DND-41 (cell line): ENCODE measurements around the gene MBP.

Experiments
- ATAC-seq: fragments of 200-7000 bp; cut with Tn5 transposase; 3 replicates; pipeline ENCODE4 v1.9.1; 2021; ENCODE audit warnings: low read depth; ENCODE audit not compliant: insufficient read depth
- DNase-seq: peaks from one replicate; pipeline ENCODE4 v3.0.0-alpha.2; 2020
- H2AFZ ChIP-seq: 2 replicates; pipeline ENCODE4 v1.6.0; 2012; ENCODE audit warnings: low read depth, low read length
- H3K27ac ChIP-seq: 2 replicates; pipeline ENCODE4 v1.5.1; 2012; ENCODE audit warnings: low read length, inconsistent platforms
- H3K27me3 ChIP-seq: fragments of 200-600 bp; sonication (generic); 2 replicates; pipeline ENCODE4 v1.6.0; 2012; ENCODE audit warnings: low read length, mild to moderate bottlenecking, inconsistent platforms; ENCODE audit not compliant: insufficient read depth, poor library complexity
- H3K36me3 ChIP-seq: 2 replicates; pipeline ENCODE4 v1.5.1; 2012; ENCODE audit warnings: low read length, inconsistent platforms; ENCODE audit not compliant: insufficient read depth
- H3K4me1 ChIP-seq: 2 replicates; pipeline ENCODE4 v1.5.1; 2012; ENCODE audit warnings: mild to moderate bottlenecking, low read length; ENCODE audit not compliant: insufficient read depth
- H3K4me2 ChIP-seq: 2 replicates; pipeline ENCODE4 v1.6.0; 2012; ENCODE audit warnings: mild to moderate bottlenecking, moderate library complexity, low read length, inconsistent platforms; ENCODE audit not compliant: insufficient read depth
- H3K4me3 ChIP-seq, 2 experiments: fragments of 200-600 bp in 1 of 2; shearing (Covaris generic) in 1 of 2; 2 replicates each; pipeline ENCODE4 v1.5.1; 2012 to 2016; ENCODE audit warnings: inconsistent platforms in 2 of 2, low read length in 2 of 2, mild to moderate bottlenecking in 2 of 2, low read depth in 1 of 2, moderate library complexity in 1 of 2
- H3K79me2 ChIP-seq: 2 replicates; pipeline ENCODE4 v1.6.0; 2012; ENCODE audit warnings: low read length, inconsistent platforms; ENCODE audit not compliant: insufficient read depth
- H3K9ac ChIP-seq: 2 replicates; pipeline ENCODE4 v1.6.0; 2012; ENCODE audit warnings: low read depth, mild to moderate bottlenecking, inconsistent platforms, low read length, moderate library complexity
- H3K9me3 ChIP-seq: 2 replicates; pipeline ENCODE4 v1.5.1; 2012; ENCODE audit warnings: low read length, moderate library complexity, mild to moderate bottlenecking, inconsistent platforms; ENCODE audit not compliant: insufficient read depth, severe bottlenecking
- H4K20me1 ChIP-seq: 2 replicates; pipeline ENCODE4 v1.6.0; 2012; ENCODE audit warnings: low read length; ENCODE audit not compliant: insufficient read depth
- EZH2 ChIP-seq: IDR thresholded peaks from 3 replicates; pipeline ENCODE4 v1.6.1; 2012; ENCODE audit warnings: borderline replicate concordance, low read depth, mild to moderate bottlenecking, moderate library complexity, low read length, inconsistent platforms; ENCODE audit not compliant: severe bottlenecking
- TF ChIP-seq, protein P1 (sequence below): IDR thresholded peaks from 2 replicates; pipeline ENCODE4 v1.5.1; 2012; ENCODE audit warnings: borderline replicate concordance, low read length, moderate library complexity, mild to moderate bottlenecking; ENCODE audit not compliant: poor library complexity, severe bottlenecking; ENCODE audit errors: extremely low read depth

MBP gene

DNA sequence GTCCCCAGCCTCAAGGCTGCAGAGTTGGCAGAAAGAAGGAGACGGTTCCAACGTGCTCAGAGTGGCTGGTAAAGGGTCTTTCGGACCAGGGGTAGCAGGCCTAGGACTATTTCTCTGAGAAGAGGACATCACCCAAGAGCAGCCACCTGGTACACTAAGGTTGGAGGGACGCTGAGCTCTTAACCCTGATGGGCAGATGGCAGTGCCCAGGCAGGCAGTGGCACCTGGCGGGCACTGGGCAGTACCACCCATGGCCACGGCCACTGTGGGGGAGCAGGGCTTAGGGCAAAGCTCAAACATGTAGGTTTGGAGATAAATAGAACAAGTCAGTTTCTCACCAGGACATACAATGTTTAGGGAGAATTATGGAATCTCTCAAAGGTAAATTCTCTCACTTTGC, 53.5 kb downstream of the MBP start:
- H3K4me1 ChIP-seq, result peaks cover 36% of the 10 kb centered on the region
- H3K9ac ChIP-seq, result no peak overlapping the region
- ATAC-seq (no peak), DNase-seq (no peak)
- no peaks in the 10 kb centered on the region for H4K20me1 ChIP-seq
- H3K79me2 ChIP-seq, result peaks cover 86% of the 10 kb centered on the region
- no peak overlapping the region for H2AFZ ChIP-seq
- H3K4me3 ChIP-seq, result no peak overlapping the region
- TF ChIP-seq EZH2, result no peak
- TF ChIP-seq, protein P1, sequence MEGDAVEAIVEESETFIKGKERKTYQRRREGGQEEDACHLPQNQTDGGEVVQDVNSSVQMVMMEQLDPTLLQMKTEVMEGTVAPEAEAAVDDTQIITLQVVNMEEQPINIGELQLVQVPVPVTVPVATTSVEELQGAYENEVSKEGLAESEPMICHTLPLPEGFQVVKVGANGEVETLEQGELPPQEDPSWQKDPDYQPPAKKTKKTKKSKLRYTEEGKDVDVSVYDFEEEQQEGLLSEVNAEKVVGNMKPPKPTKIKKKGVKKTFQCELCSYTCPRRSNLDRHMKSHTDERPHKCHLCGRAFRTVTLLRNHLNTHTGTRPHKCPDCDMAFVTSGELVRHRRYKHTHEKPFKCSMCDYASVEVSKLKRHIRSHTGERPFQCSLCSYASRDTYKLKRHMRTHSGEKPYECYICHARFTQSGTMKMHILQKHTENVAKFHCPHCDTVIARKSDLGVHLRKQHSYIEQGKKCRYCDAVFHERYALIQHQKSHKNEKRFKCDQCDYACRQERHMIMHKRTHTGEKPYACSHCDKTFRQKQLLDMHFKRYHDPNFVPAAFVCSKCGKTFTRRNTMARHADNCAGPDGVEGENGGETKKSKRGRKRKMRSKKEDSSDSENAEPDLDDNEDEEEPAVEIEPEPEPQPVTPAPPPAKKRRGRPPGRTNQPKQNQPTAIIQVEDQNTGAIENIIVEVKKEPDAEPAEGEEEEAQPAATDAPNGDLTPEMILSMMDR, result no peak
- peaks cover 21% of the 10 kb centered on the region for H3K36me3 ChIP-seq
- H3K27me3 ChIP-seq, result no peaks in the 10 kb centered on the region
- H3K27ac ChIP-seq, result peak overlapping the region; percentile 61; the same call in 1 of the 2 replicates
- no peaks in the 10 kb centered on the region for H3K9me3 ChIP-seq
- H3K4me2 ChIP-seq, result no peak overlapping the region

- TF ChIP-seq, protein P1, result no peak
- TF ChIP-seq EZH2, result no peak
- Histone ChIP-seq H3K4me2 (no peak overlapping the region), H3K27me3 (no peaks in the 10 kb centered on the region), H3K9ac (no peak overlapping the region), H2AFZ (no peak overlapping the region), H4K20me1 (no peaks in the 10 kb centered on the region), H3K27ac (peak overlapping the region; percentile 61), H3K4me3 (no peak overlapping the region), H3K4me1 (peaks cover 36% of the 10 kb centered on the region), H3K79me2 (peaks cover 86% of the 10 kb centered on the region), H3K36me3 (peaks cover 21% of the 10 kb centered on the region), H3K9me3 (no peaks in the 10 kb centered on the region)
- no peak for DNase-seq
- no peak for ATAC-seq
Measured at GRCh38 chr18:77078690-77079070, 53.9 kb downstream of the MBP start.

GRCh38 chr18:77077941-77078689, 54.5 kb downstream of the MBP start:
- peaks cover 87% of the 10 kb centered on the region for H3K79me2 ChIP-seq
- peaks cover 39% of the 10 kb centered on the region for H3K4me1 ChIP-seq
- no peak overlapping the region for H3K4me2 ChIP-seq
- H3K36me3 ChIP-seq, result peaks cover 24% of the 10 kb centered on the region
- H4K20me1 ChIP-seq, result no peaks in the 10 kb centered on the region
- ATAC-seq, result no peak
- no peak overlapping the region for H3K9ac ChIP-seq
- H3K4me3 ChIP-seq, result no peak overlapping the region
- no peaks in the 10 kb centered on the region for H3K27me3 ChIP-seq
- H3K9me3 ChIP-seq, result no peaks in the 10 kb centered on the region
- TF ChIP-seq, protein P1, result no peak
- TF ChIP-seq EZH2, result no peak
- peak overlapping the region; percentile 61 for H3K27ac ChIP-seq
- DNase-seq, result no peak
- no peak overlapping the region for H2AFZ ChIP-seq

DNA sequence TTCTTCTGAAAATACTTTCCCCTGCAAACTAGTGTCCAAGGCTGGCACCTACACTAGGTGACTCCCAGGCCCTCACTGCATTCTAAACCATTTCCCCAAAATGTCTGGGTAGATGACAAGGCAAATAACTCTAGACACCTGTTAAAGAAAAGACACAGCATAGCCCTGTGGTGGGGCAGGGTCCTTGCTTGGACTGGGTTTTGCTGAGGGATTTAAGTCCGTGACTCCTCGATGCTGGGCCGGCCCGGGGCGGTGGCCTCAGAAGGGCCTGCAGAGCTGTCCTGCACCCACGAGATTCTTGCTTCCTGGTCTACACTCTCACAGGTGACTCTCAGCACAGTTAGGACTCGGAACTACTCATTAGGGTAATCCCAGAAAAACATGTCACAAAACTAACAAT, 55.2 kb downstream of the MBP start:
- Histone ChIP-seq H3K4me3 (no peak overlapping the region), H3K27me3 (no peaks in the 10 kb centered on the region), H3K36me3 (peaks cover 24% of the 10 kb centered on the region), H3K4me2 (no peak overlapping the region), H3K79me2 (peaks cover 86% of the 10 kb centered on the region), H3K4me1 (peaks cover 37% of the 10 kb centered on the region), H4K20me1 (no peaks in the 10 kb centered on the region), H3K9me3 (no peaks in the 10 kb centered on the region), H3K9ac (no peak overlapping the region), H3K27ac (peak overlapping the region; percentile 19; the same call in 1 of the 2 replicates), H2AFZ (no peak overlapping the region)
- DNase-seq (no peak), ATAC-seq (no peak)
- no peak for TF ChIP-seq EZH2
- TF ChIP-seq, protein P1, result no peak
